ENCODE results near the gene TCTN3. TPM values are rescaled to one million over a fixed set of nuclear protein-coding genes. Genes with fewer than 3 reads are reported as not detected.

TCTN3 gene
- total and polyA plus RNA-seq, 2 of the 4 experiments (the other 2 are of a cell fraction): 26.9 to 35.1 TPM

GRCh38 chr10:95716466-95716865 lies 22.7 kb upstream of the TCTN3 start:
- H2BK120ac ChIP-seq (ENCODE audit: low read depth, low read length): peak overlapping the region; percentile 19; the same call in 1 of the 2 replicates
- intact Hi-C loops (cut with micrococcal nuclease): no loop called here
- no peak overlapping the region for H3K23ac ChIP-seq (ENCODE audit: low read depth, low read length)
- POLR2A ChIA-PET (ENCODE audit: unreplicated experiment): interaction anchor here (0.6 to 0.7 kb wide), 2 partner anchors 14 to 77 kb away, joined by 3 to 10 read pairs; no protein-coding TSS in a partner anchor
- no peaks in the 10 kb centered on the region for H3K9me3 ChIP-seq (ENCODE audit: control insufficient read depth, insufficient read depth, low read length)
- BruUV-seq (replicated peaks): no TSS peak
- in situ Hi-C loops (cut with MboI; ENCODE audit: low sequenced_read_pairs): no loop called here
- H2AK9ac ChIP-seq (replicated peaks; ENCODE audit: low read depth, low read length, poor library complexity): no peak overlapping the region
- WGBS, 2 experiments (ENCODE audit: extremely low coverage in 2 of 2, insufficient read length in 1 of 2): 70% methylated on average over 3 of the region's 3 CpGs; no CpG with 5 or more reads in 1 of the 2 experiments
- H3K27me3 ChIP-seq (ENCODE audit: control insufficient read depth, insufficient read depth, low read length): no peaks in the 10 kb centered on the region
- peak overlapping the region; percentile 47; the same call in 1 of the 2 replicates for H3K4ac ChIP-seq (ENCODE audit: low read depth, low read length)
- H3K27ac ChIP-seq (ENCODE audit: insufficient read depth, low read length): no peak overlapping the region
- H2BK20ac ChIP-seq (ENCODE audit: low read depth, low read length): no peak overlapping the region; the same call in 1 of the 2 replicates
- ATAC-seq (ENCODE audit: low read depth) (no peak), DNase-seq (no peak)
- no peak overlapping the region for H3K56ac ChIP-seq (ENCODE audit: extremely low read depth, insufficient read depth, low read length)
- peak overlapping the region; percentile 5; the same call in 1 of the 2 replicates for H3K18ac ChIP-seq (ENCODE audit: low read depth, low read length)
- dilution Hi-C loops (cut with HindIII; ENCODE audit: low sequenced_read_pairs, unreplicated experiment): no loop called here
- CTCF ChIA-PET: interaction anchor here (0.7 to 1.2 kb wide), 2 partner anchors 13 to 23 kb away, joined by 3 to 7 read pairs; partner anchors contain the start of gene TCTN3
- no peak overlapping the region for H3K9ac ChIP-seq (ENCODE audit: low read depth, low read length)
- H4K5ac ChIP-seq (ENCODE audit: low read depth, low read length): no peak overlapping the region
- H2BK5ac ChIP-seq (ENCODE audit: low read depth, low read length, poor library complexity, severe bottlenecking): no peak overlapping the region
- no peak overlapping the region for H3K14ac ChIP-seq (replicated peaks; ENCODE audit: low read depth, low read length)
- no peaks in the 10 kb centered on the region for H3K79me1 ChIP-seq (ENCODE audit: low read depth in 1 of 2, low read length in 2 of 2)
- H3K4me1 ChIP-seq (ENCODE audit: control insufficient read depth, insufficient read depth, low read length): peaks cover 2% of the 10 kb centered on the region; the same call in 1 of the 2 replicates
- H2AFZ ChIP-seq (replicated peaks; ENCODE audit: low read length, poor library complexity): no peak overlapping the region
- TF ChIP-seq ELK1 (IDR thresholded peaks at IDR 0.05; ENCODE audit: borderline replicate concordance, low read depth, low read length) (no peak), SMC3 (IDR thresholded peaks at IDR 0.05; ENCODE audit: low read depth, low read length) (no peak), USF2 (IDR thresholded peaks at IDR 0.05; ENCODE audit: low read depth, low read length) (no peak), POLR2A (IDR thresholded peaks at IDR 0.05; ENCODE audit: low read depth, low read length) (no peak), MAFK (IDR thresholded peaks at IDR 0.05; ENCODE audit: low read depth, low read length) (no peak), BHLHE40 (IDR thresholded peaks at IDR 0.05; ENCODE audit: low read depth, low read length) (no peak), CHD1 (IDR thresholded peaks at IDR 0.05; ENCODE audit: low read depth, low read length) (no peak), RCOR1 (IDR thresholded peaks at IDR 0.05; ENCODE audit: insufficient replicate concordance, low read length) (no peak), RFX5 (IDR thresholded peaks at IDR 0.05; ENCODE audit: low read depth, low read length) (no peak), CTCF (conservative IDR thresholded peaks at IDR 0.05; ENCODE audit: low read depth, low read length) (no peak), FOS (IDR thresholded peaks at IDR 0.05; ENCODE audit: low read depth, low read length) (no peak), MXI1 (IDR thresholded peaks at IDR 0.05; ENCODE audit: borderline replicate concordance, low read depth, low read length) (no peak)
- no peak overlapping the region for H4K8ac ChIP-seq (ENCODE audit: low read depth in 2 of 2, low read length in 2 of 2)
- H2AK5ac ChIP-seq (ENCODE audit: low read depth, low read length): 0 out of 2 replicates have a peak overlapping the region, but pooled peaks have one; percentile 27
- no peaks in the 10 kb centered on the region for H3K9me1 ChIP-seq (ENCODE audit: insufficient read depth, low read length)
- no peak overlapping the region for H3K4me3 ChIP-seq (ENCODE audit: insufficient read depth, low read depth, low read length)
- no peaks in the 10 kb centered on the region for H4K20me1 ChIP-seq (ENCODE audit: insufficient read depth, low read length)
- peak overlapping the region; percentile 33 for H4K91ac ChIP-seq (ENCODE audit: insufficient read depth, low read depth, low read length)
- H3K36me3 ChIP-seq (ENCODE audit: control insufficient read depth, insufficient read depth, low read length): no peaks in the 10 kb centered on the region
- no peak overlapping the region for H2BK15ac ChIP-seq (ENCODE audit: low read depth, low read length)
- H3K4me2 ChIP-seq (ENCODE audit: low read depth, low read length): no peak overlapping the region; the same call in 1 of the 2 replicates
